ENCODE data around the gene BORCS6. TPM values are rescaled to one million over a fixed set of nuclear protein-coding genes. Genes with fewer than 3 reads are reported as not detected.
A peak's percentile ranks its signal among the peaks of the same experiment; 100 is the strongest.

Gene BORCS6
- total RNA-seq, 1 experiment from 2014 or later: 9.3 TPM

- ChIA-PET POLR2A (interaction anchor here (1.4 kb wide), 1 partner anchor 15 kb away, joined by 5 read pairs; no protein-coding TSS in a partner anchor), CTCF (interaction anchor here (0.6 kb wide), 1 partner anchor 34 kb away, joined by 7 read pairs; no protein-coding TSS in a partner anchor)
- Histone ChIP-seq H3K36me3 (ENCODE audit: control insufficient read depth, insufficient read depth, low read length) (no peaks in the 10 kb centered on the region), H3K9me3 (ENCODE audit: control insufficient read depth, insufficient read depth, low read depth, low read length) (no peaks in the 10 kb centered on the region), H3K27me3 (ENCODE audit: control insufficient read depth, insufficient read depth, low read length) (no peaks in the 10 kb centered on the region), H3K4me1 (ENCODE audit: control insufficient read depth, insufficient read depth, low read length) (peaks cover 22% of the 10 kb centered on the region), H3K4me3 (ENCODE audit: low read depth in 2 of 2, low read length in 2 of 2) (peak overlapping the region; percentile 71 to 73), H3K27ac (ENCODE audit: low read length) (peak overlapping the region; percentile 82)
- TF ChIP-seq TCF7L2 (IDR thresholded peaks at IDR 0.05; ENCODE audit: low read depth, low read length): no peak
- TF ChIP-seq SIN3A (IDR thresholded peaks at IDR 0.05; ENCODE audit: borderline replicate concordance, insufficient read depth, low read depth, low read length): no peak
- TF ChIP-seq, protein P1, sequence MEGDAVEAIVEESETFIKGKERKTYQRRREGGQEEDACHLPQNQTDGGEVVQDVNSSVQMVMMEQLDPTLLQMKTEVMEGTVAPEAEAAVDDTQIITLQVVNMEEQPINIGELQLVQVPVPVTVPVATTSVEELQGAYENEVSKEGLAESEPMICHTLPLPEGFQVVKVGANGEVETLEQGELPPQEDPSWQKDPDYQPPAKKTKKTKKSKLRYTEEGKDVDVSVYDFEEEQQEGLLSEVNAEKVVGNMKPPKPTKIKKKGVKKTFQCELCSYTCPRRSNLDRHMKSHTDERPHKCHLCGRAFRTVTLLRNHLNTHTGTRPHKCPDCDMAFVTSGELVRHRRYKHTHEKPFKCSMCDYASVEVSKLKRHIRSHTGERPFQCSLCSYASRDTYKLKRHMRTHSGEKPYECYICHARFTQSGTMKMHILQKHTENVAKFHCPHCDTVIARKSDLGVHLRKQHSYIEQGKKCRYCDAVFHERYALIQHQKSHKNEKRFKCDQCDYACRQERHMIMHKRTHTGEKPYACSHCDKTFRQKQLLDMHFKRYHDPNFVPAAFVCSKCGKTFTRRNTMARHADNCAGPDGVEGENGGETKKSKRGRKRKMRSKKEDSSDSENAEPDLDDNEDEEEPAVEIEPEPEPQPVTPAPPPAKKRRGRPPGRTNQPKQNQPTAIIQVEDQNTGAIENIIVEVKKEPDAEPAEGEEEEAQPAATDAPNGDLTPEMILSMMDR (IDR thresholded peaks at IDR 0.05): no peak
- no peak for TF ChIP-seq POLR2AphosphoS5 (IDR thresholded peaks at IDR 0.05; ENCODE audit: low read depth, low read length)
- TF ChIP-seq, protein P2, sequence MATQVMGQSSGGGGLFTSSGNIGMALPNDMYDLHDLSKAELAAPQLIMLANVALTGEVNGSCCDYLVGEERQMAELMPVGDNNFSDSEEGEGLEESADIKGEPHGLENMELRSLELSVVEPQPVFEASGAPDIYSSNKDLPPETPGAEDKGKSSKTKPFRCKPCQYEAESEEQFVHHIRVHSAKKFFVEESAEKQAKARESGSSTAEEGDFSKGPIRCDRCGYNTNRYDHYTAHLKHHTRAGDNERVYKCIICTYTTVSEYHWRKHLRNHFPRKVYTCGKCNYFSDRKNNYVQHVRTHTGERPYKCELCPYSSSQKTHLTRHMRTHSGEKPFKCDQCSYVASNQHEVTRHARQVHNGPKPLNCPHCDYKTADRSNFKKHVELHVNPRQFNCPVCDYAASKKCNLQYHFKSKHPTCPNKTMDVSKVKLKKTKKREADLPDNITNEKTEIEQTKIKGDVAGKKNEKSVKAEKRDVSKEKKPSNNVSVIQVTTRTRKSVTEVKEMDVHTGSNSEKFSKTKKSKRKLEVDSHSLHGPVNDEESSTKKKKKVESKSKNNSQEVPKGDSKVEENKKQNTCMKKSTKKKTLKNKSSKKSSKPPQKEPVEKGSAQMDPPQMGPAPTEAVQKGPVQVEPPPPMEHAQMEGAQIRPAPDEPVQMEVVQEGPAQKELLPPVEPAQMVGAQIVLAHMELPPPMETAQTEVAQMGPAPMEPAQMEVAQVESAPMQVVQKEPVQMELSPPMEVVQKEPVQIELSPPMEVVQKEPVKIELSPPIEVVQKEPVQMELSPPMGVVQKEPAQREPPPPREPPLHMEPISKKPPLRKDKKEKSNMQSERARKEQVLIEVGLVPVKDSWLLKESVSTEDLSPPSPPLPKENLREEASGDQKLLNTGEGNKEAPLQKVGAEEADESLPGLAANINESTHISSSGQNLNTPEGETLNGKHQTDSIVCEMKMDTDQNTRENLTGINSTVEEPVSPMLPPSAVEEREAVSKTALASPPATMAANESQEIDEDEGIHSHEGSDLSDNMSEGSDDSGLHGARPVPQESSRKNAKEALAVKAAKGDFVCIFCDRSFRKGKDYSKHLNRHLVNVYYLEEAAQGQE (IDR thresholded peaks at IDR 0.05; ENCODE audit: insufficient read depth in 1 of 2, low read depth in 2 of 2, low read length in 1 of 2): no peak
- in situ Hi-C loops (cut with HindIII; ENCODE audit: low pct_unique_long_range_greater_than_20kb, low sequenced_read_pairs): no loop called here
- intact Hi-C loops (cut with micrococcal nuclease; ENCODE audit: unreplicated experiment): no loop called here
- no peak for DNase-seq (ENCODE audit: low read depth, low spot score)
- TSS peak; percentile 86 for BruUV-seq (replicated peaks)
- no peak for ATAC-seq
Observed at GRCh38 chr17:8188263-8188839, 1.6 kb downstream of the BORCS6 start.

DNA sequence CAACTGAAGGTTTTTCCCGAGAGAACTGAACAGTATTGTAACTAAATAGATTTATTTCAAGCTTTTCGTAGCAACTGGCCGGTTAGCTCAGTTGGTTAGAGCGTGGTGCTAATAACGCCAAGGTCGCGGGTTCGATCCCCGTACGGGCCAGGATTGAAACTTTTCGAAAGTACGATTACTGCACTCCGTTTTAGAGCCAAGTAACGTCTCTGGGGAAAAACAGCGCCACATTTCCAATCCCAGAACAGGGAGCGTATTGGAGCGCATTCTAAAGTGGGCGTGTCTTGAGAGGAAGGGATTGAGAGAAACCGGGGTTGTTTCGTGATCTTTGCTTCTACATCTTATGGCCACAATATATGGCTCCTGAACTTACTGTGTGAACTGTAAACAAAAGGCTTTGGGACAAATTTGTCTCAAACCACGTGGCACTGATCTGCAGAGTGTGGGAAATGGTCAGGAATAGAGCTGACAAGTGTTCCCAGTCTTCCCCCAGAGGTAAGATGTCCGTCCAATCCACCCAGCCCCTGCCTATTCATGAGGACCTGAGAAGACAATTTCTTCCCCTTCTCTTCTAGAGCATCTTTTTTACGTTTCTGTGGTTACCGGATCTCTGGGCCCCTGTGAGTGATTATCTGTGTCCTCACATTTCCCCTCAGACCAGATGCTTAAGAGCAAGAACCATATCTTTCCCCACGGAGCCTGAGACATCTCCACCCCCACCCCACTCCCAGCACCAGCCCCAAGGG is 2.3 kb downstream of the BORCS6 start:
- in situ Hi-C loops (cut with HindIII; ENCODE audit: low pct_unique_long_range_greater_than_20kb, low sequenced_read_pairs): no loop called here
- Histone ChIP-seq H3K36me3 (ENCODE audit: control insufficient read depth, insufficient read depth, low read length) (no peaks in the 10 kb centered on the region), H3K27ac (ENCODE audit: low read length) (peak overlapping the region; percentile 88), H3K4me3 (ENCODE audit: low read depth in 2 of 2, low read length in 2 of 2) (peak overlapping the region; percentile 73 to 94), H3K4me1 (ENCODE audit: control insufficient read depth, insufficient read depth, low read length) (peaks cover 22% of the 10 kb centered on the region), H3K9me3 (ENCODE audit: control insufficient read depth, insufficient read depth, low read depth, low read length) (no peaks in the 10 kb centered on the region), H3K27me3 (ENCODE audit: control insufficient read depth, insufficient read depth, low read length) (no peaks in the 10 kb centered on the region)
- ATAC-seq (peak; percentile 70), DNase-seq (ENCODE audit: low read depth, low spot score) (peak; percentile 100)
- ChIA-PET POLR2A (interaction anchor here (1.4 kb wide), 1 partner anchor 14 kb away, joined by 5 read pairs; no protein-coding TSS in a partner anchor), CTCF (no interaction called here)
- intact Hi-C loops (cut with micrococcal nuclease; ENCODE audit: unreplicated experiment): no loop called here
- TF ChIP-seq TCF7L2 (IDR thresholded peaks at IDR 0.05; ENCODE audit: low read depth, low read length): no peak
- peak; percentile 62 for TF ChIP-seq POLR2AphosphoS5 (IDR thresholded peaks at IDR 0.05; ENCODE audit: low read depth, low read length)
- TF ChIP-seq, protein P1 (IDR thresholded peaks at IDR 0.05): peak; percentile 11; the same call in 1 of the 2 replicates
- TF ChIP-seq SIN3A (IDR thresholded peaks at IDR 0.05; ENCODE audit: borderline replicate concordance, insufficient read depth, low read depth, low read length): no peak
- TF ChIP-seq, protein P2 (IDR thresholded peaks at IDR 0.05; ENCODE audit: insufficient read depth in 1 of 2, low read depth in 2 of 2, low read length in 1 of 2): peak in 1 of 2 experiments; percentile 34; a peak in 1 of 4 replicates
- TSS peak; percentile 100 for BruUV-seq (replicated peaks)

All from Panc1 (cell line).